RWPE1 (cell line): ENCODE data around the gene HDAC6.

Experiments
- CTCF ChIA-PET: fragments of 350-600 bp; sonication (Branson Sonifier 250); formaldehyde crosslinking; extraction: SDS; loops from one replicate; lab custom pipeline; 2021; lab: Yijun Ruan, JAX
- POLR2A ChIA-PET: fragments of 400-600 bp; formaldehyde crosslinking; extraction: SDS; loops from one replicate; lab custom pipeline; 2020; ENCODE audit warnings: antibody characterized with exemption; ENCODE audit not compliant: low non-redundant PET; lab: Yijun Ruan, JAX
- DNase-seq: peaks from one replicate; pipeline ENCODE4 v3.0.0; 2012; ENCODE audit warnings: low spot score
- H3K27ac ChIP-seq: fragments of 450-650 bp; 2 replicates; pipeline ENCODE4 v1.5.1; 2017
- CTCF ChIP-seq: fragments of 450-650 bp; conservative IDR thresholded peaks from 2 replicates; pipeline ENCODE4 v1.5.1; 2017; ENCODE audit warnings: low read depth, mild to moderate bottlenecking

The HDAC6 gene

GRCh38 chrX:48806081-48806480, 4.2 kb downstream of the HDAC6 start:
- POLR2A ChIA-PET, result no interaction called here
- CTCF ChIA-PET, result interaction anchor here (0.8 kb wide), 1 partner anchor 40 kb away, joined by 4 read pairs; no protein-coding TSS in a partner anchor
- no peak for DNase-seq
- no peak overlapping the region for H3K27ac ChIP-seq
- TF ChIP-seq CTCF, result no peak

GRCh38 chrX:48813644-48814043, 11.8 kb downstream of the HDAC6 start:
- H3K27ac ChIP-seq, result no peak overlapping the region
- ChIA-PET CTCF (no interaction called here), POLR2A (no interaction called here)
- DNase-seq, result no peak
- TF ChIP-seq CTCF, result no peak

- POLR2A ChIA-PET, result no interaction called here
- TF ChIP-seq CTCF, result no peak
- no peak for DNase-seq
- H3K27ac ChIP-seq, result no peak overlapping the region
- CTCF ChIA-PET, result no interaction called here
Measured at GRCh38 chrX:48814722-48815121, 12.9 kb downstream of the HDAC6 start.

GRCh38 chrX:48815266-48815665, 13.4 kb downstream of the HDAC6 start:
- DNase-seq, result no peak
- no peak overlapping the region for H3K27ac ChIP-seq
- CTCF ChIA-PET, result no interaction called here
- POLR2A ChIA-PET, result no interaction called here
- no peak for TF ChIP-seq CTCF

GRCh38 chrX:48816014-48816810, 14.3 kb downstream of the HDAC6 start:
- CTCF ChIA-PET, result no interaction called here
- TF ChIP-seq CTCF, result no peak
- POLR2A ChIA-PET, result no interaction called here
- no peak overlapping the region for H3K27ac ChIP-seq
- no peak for DNase-seq

GRCh38 chrX:48818098-48818497, 16.2 kb downstream of the HDAC6 start:
- ChIA-PET POLR2A (no interaction called here), CTCF (no interaction called here)
- TF ChIP-seq CTCF, result no peak
- no peak for DNase-seq
- no peak overlapping the region for H3K27ac ChIP-seq
